GM10266 (cell line): ENCODE data around the gene MYBL2.
"Not testable (repeated sequence)": the region's sequence is repeated elsewhere in the genome, so short reads cannot be mapped to it uniquely, and the experiment has no call there.

Experiments
- DNase-seq: peaks from one replicate; pipeline ENCODE4 v3.0.0; 2012; ENCODE audit errors: extremely low spot score
- CTCF ChIP-seq: IDR thresholded peaks from 2 replicates; pipeline ENCODE4 v1.5.1; 2012; ENCODE audit warnings: mild to moderate bottlenecking, low read depth; ENCODE audit not compliant: control insufficient read depth, insufficient read depth; ENCODE audit errors: missing control alignments

MYBL2 gene

GRCh38 chr20:43752561-43753301, 85.8 kb downstream of the MYBL2 start:
- no peak for TF ChIP-seq CTCF
- DNase-seq: peak; percentile 65

- no peak for DNase-seq
- TF ChIP-seq CTCF: no peak
These were observed 88.5 kb downstream of the MYBL2 start for GRCh38 chr20:43755390-43755789.

GRCh38 chr20:43755851-43756250, 88.9 kb downstream of the MYBL2 start:
- no peak for DNase-seq
- no peak for TF ChIP-seq CTCF

GRCh38 chr20:43757888-43758287, 91.0 kb downstream of the MYBL2 start:
- not testable (repeated sequence) for DNase-seq

GRCh38 chr20:43761386-43762340, 94.7 kb downstream of the MYBL2 start:
- TF ChIP-seq CTCF: no peak
- no peak for DNase-seq

GRCh38 chr20:43762911-43763310, 96.0 kb downstream of the MYBL2 start:
- DNase-seq: no peak

GRCh38 chr20:43765916-43766315, 99.0 kb downstream of the MYBL2 start:
- no peak for DNase-seq
- no peak for TF ChIP-seq CTCF

More at GRCh38 chr20:43762911-43763310, 96.0 kb downstream of the MYBL2 start:
- TF ChIP-seq CTCF: no peak
